H9 (cell line): ENCODE measurements around the gene ASH1L. TPM values are rescaled to one million over a fixed set of nuclear protein-coding genes. Genes with fewer than 3 reads are reported as not detected.
A peak's percentile ranks its signal among the peaks of the same experiment; 100 is the strongest.

Experiments
- DNase-seq: peaks from one replicate; pipeline ENCODE4 v3.0.0-alpha.2; 2017
- H2AFZ ChIP-seq: one replicate; pipeline ENCODE4 v1.6.1; 2013; ENCODE audit warnings: mild to moderate bottlenecking, low read length, control low read depth, moderate library complexity
- H2AK5ac ChIP-seq: 2 replicates; pipeline ENCODE4 v1.6.1; 2013; ENCODE audit warnings: low read length, control low read depth, mixed read lengths; ENCODE audit not compliant: insufficient read length
- H2BK120ac ChIP-seq: one replicate; pipeline ENCODE4 v1.6.1; 2013; ENCODE audit warnings: low read depth, mild to moderate bottlenecking, low read length, control low read depth, inconsistent platforms; ENCODE audit not compliant: poor library complexity, severe bottlenecking
- H2BK12ac ChIP-seq: 2 replicates; pipeline ENCODE4 v1.6.1; 2013; ENCODE audit warnings: low read length, control low read depth, mixed read lengths, low read depth; ENCODE audit not compliant: insufficient read length
- H2BK15ac ChIP-seq: 2 replicates; pipeline ENCODE4 v1.6.1; 2013; ENCODE audit warnings: low read depth, low read length, control low read depth
- H2BK20ac ChIP-seq: one replicate; pipeline ENCODE4 v1.6.1; 2013; ENCODE audit warnings: low read depth, mild to moderate bottlenecking, low read length, control low read depth, inconsistent platforms; ENCODE audit not compliant: poor library complexity, severe bottlenecking
- H2BK5ac ChIP-seq: 2 replicates; pipeline ENCODE4 v1.6.1; 2013; ENCODE audit warnings: low read length, control low read depth, mixed read lengths; ENCODE audit not compliant: insufficient read length
- H3K14ac ChIP-seq: 2 replicates; pipeline ENCODE4 v1.6.1; 2013; ENCODE audit warnings: low read length, control low read depth; ENCODE audit not compliant: insufficient read depth
- H3K18ac ChIP-seq: 2 replicates; pipeline ENCODE4 v1.6.1; 2013; ENCODE audit warnings: low read depth, mild to moderate bottlenecking, mixed read lengths, low read length, control low read depth; ENCODE audit not compliant: insufficient read length
- H3K23ac ChIP-seq: 2 replicates; pipeline ENCODE4 v1.6.1; 2013; ENCODE audit warnings: low read length, control low read depth, mixed read lengths, low read depth; ENCODE audit not compliant: insufficient read length
- H3K23me2 ChIP-seq: 2 replicates; pipeline ENCODE4 v1.6.1; 2013; ENCODE audit warnings: low read depth, mild to moderate bottlenecking, mixed read lengths, low read length, control low read depth; ENCODE audit not compliant: insufficient read length, poor library complexity, severe bottlenecking
- H3K27ac ChIP-seq: 2 replicates; pipeline ENCODE4 v1.5.1; 2013; ENCODE audit warnings: low read length, control low read depth, mixed read lengths, low read depth; ENCODE audit not compliant: insufficient read length
- H3K27me3 ChIP-seq: 2 replicates; pipeline ENCODE4 v1.6.1; 2013; ENCODE audit warnings: low read length, control low read depth, inconsistent platforms; ENCODE audit not compliant: insufficient read depth
- H3K4ac ChIP-seq: 2 replicates; pipeline ENCODE4 v1.6.1; 2013; ENCODE audit warnings: low read depth, mild to moderate bottlenecking, control low read depth, inconsistent platforms, low read length, moderate library complexity
- H3K4me1 ChIP-seq: 2 replicates; pipeline ENCODE4 v1.6.1; 2013; ENCODE audit warnings: low read length, control low read depth, inconsistent platforms; ENCODE audit not compliant: insufficient read depth
- H3K4me2 ChIP-seq: 2 replicates; pipeline ENCODE4 v1.6.1; 2013; ENCODE audit warnings: low read length, control low read depth, mixed read lengths; ENCODE audit not compliant: insufficient read length, insufficient read depth
- H3K56ac ChIP-seq: 2 replicates; pipeline ENCODE4 v1.6.1; 2013; ENCODE audit warnings: low read depth, mild to moderate bottlenecking, mixed read lengths, low read length, control low read depth; ENCODE audit not compliant: insufficient read length
- H3K79me1 ChIP-seq: 2 replicates; pipeline ENCODE4 v1.6.1; 2013; ENCODE audit warnings: low read depth, mild to moderate bottlenecking, moderate library complexity, low read length, control low read depth, inconsistent platforms; ENCODE audit not compliant: insufficient read depth, poor library complexity, severe bottlenecking
- H3K79me2 ChIP-seq: 2 replicates; pipeline ENCODE4 v1.6.1; 2013; ENCODE audit warnings: low read length, control low read depth, inconsistent platforms; ENCODE audit not compliant: insufficient read depth
- H3K9ac ChIP-seq: 2 replicates; pipeline ENCODE4 v1.6.1; 2013; ENCODE audit warnings: low read length, control low read depth, mixed read lengths; ENCODE audit not compliant: insufficient read length; ENCODE audit errors: extremely low read depth
- H3K9me3 ChIP-seq: one replicate; pipeline ENCODE4 v1.6.1; 2013; ENCODE audit warnings: low read depth, low read length, inconsistent platforms; ENCODE audit not compliant: control insufficient read depth
- H3T11ph ChIP-seq: one replicate; pipeline ENCODE4 v1.6.1; 2013; ENCODE audit warnings: mild to moderate bottlenecking, low read length, control low read depth, inconsistent platforms
- H4K20me1 ChIP-seq: one replicate; pipeline ENCODE4 v1.6.1; 2013; ENCODE audit not compliant: control insufficient read depth, insufficient read length, insufficient read depth
- H4K5ac ChIP-seq: 2 replicates; pipeline ENCODE4 v1.6.1; 2013; ENCODE audit warnings: low read depth, mild to moderate bottlenecking, mixed read lengths, low read length, control low read depth; ENCODE audit not compliant: insufficient read length
- H4K8ac ChIP-seq: replicated peaks from 2 replicates; pipeline ENCODE4 v1.6.1; 2013; ENCODE audit warnings: low read length, control low read depth, mixed read lengths, low read depth; ENCODE audit not compliant: insufficient read length
- H4K91ac ChIP-seq: 2 replicates; pipeline ENCODE4 v1.6.1; 2013; ENCODE audit warnings: low read depth, mild to moderate bottlenecking, moderate library complexity, mixed read lengths, low read length, control low read depth; ENCODE audit not compliant: insufficient read length
- H3K27ac Mint-ChIP-seq, 3 experiments: 2 replicates in 2 of 3; 3 replicates in 1 of 3; pipeline ENCODE4 v1.8.0; 2020 to 2021; ENCODE audit warnings: mixed read lengths in 3 of 3, mild to moderate bottlenecking in 1 of 3, moderate library complexity in 1 of 3
- H3K27me3 Mint-ChIP-seq: 2 replicates; pipeline ENCODE4 v1.8.0; 2021; ENCODE audit warnings: low read depth, mild to moderate bottlenecking, moderate library complexity, mixed read lengths
- H3K36me3 Mint-ChIP-seq, 3 experiments: 2 replicates in 2 of 3; 3 replicates in 1 of 3; pipeline ENCODE4 v1.8.0; 2020 to 2021; ENCODE audit warnings: low read depth in 3 of 3, mixed read lengths in 3 of 3; ENCODE audit not compliant: insufficient read depth in 1 of 3
- H3K4me1 Mint-ChIP-seq, 2 experiments: 2 replicates each; pipeline ENCODE4 v1.8.0; 2020; ENCODE audit warnings: mixed read lengths in 2 of 2
- H3K4me3 Mint-ChIP-seq, 2 experiments: 2 replicates in 1 of 2; 3 replicates in 1 of 2; pipeline ENCODE4 v1.8.0; 2020 to 2021; ENCODE audit warnings: mild to moderate bottlenecking in 2 of 2, mixed read lengths in 2 of 2, moderate library complexity in 1 of 2
- H3K9me3 Mint-ChIP-seq, 2 experiments: 2 replicates in 1 of 2; 3 replicates in 1 of 2; pipeline ENCODE4 v1.8.0; 2020; ENCODE audit warnings: mild to moderate bottlenecking in 2 of 2, mixed read lengths in 2 of 2, moderate library complexity in 1 of 2
- whole genome bisulfite sequencing: extraction: QIAGEN DNeasy Blood & Tissue Kit; methylation state at CpG from one replicate; pipeline ENCODE4 v1.1.7; 2013; ENCODE audit warnings: missing lambda C conversion rate, low lambda C conversion rate, mixed read lengths; ENCODE audit not compliant: insufficient read length; ENCODE audit errors: extremely low coverage; 5-methylcytosine and 5-hydroxymethylcytosine counted together
- total RNA-seq: library from RNA; stranded (reverse); gene quantifications from 2 replicates; pipeline ENCODE4 v1.2.1, GENCODE V29; 2021
- TF ChIP-seq, protein P1 (sequence below): fragments of 200-600 bp; sonication (generic); conservative IDR thresholded peaks from 3 replicates; pipeline ENCODE4 v1.8.0; 2021; ENCODE audit warnings: antibody characterized with exemption, mild to moderate bottlenecking

ASH1L gene
- total RNA-seq, 1 experiment from 2014 or later: 32.8 TPM

DNA sequence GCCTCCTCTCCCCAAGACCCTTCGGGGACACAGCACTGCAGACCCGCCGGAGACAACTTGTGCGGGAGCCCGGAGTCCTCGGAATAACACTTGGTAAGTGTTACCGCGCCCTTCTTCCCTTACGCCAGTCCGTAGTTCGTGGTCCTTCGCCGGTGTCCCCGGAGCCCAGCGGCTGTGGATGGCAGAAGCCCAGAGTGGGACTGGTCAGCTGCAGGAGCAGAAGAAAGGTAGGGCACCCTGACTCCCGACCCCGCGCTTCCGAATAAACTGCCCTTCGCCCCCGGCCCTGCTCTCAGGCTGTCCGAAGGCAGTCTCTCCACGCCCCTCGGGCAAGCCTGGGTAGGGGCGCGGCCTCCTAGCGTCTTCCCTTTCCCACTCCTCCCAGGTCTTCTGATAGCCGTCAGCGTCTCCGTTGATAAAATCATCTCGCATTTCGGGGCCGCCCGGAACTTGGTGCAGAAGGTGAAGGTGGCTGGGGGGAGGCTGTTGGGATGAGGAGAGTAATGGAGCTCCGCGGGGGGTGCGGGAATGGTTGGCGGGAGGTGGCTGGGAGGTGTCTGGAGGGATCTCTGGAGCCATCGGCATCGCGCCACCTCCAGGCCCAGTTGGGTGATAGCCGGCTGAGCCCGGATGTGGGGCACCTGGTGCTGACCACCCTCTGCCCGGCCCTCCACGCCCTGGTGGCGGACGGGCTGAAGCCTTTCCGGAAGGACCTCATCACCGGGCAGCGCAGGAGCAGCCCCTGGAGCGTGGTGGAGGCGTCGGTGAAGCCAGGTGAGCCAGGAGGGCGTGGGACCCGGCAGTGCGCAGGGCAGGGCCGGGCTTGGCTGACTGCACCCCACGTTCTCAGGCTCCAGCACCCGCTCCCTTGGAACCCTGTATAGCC is 237.6 kb downstream of the ASH1L start:
- peak overlapping the region; percentile 93 to 96 for H3K4me3 Mint-ChIP-seq
- H3K79me2 ChIP-seq: no peaks in the 10 kb centered on the region
- peaks cover 4 to 35% (median 33%) of the 10 kb centered on the region in 3 experiments; a peak in 6 of 7 replicates for H3K36me3 Mint-ChIP-seq
- no peaks in the 10 kb centered on the region for H4K20me1 ChIP-seq
- no peaks in the 10 kb centered on the region for H3K27me3 ChIP-seq
- H3K4ac ChIP-seq: no peak overlapping the region
- no peak overlapping the region for H3K18ac ChIP-seq
- H3K4me1 Mint-ChIP-seq: peaks cover 31 to 32% of the 10 kb centered on the region in 2 experiments
- peaks cover 2% of the 10 kb centered on the region; the same call in 1 of the 2 replicates for H3K4me1 ChIP-seq
- H2BK12ac ChIP-seq: no peak overlapping the region
- peak; percentile 89 for DNase-seq
- H2BK20ac ChIP-seq: no peak overlapping the region
- no peaks in the 10 kb centered on the region; the same call in 1 of the 2 replicates for H3K27me3 Mint-ChIP-seq
- H4K5ac ChIP-seq: no peak overlapping the region
- WGBS: no CpG with 5 or more reads among the region's 59 CpGs
- no peaks in the 10 kb centered on the region for H3K9me3 ChIP-seq
- H3K9me3 Mint-ChIP-seq: no peaks in the 10 kb centered on the region
- H3T11ph ChIP-seq: no peak overlapping the region
- no peaks in the 10 kb centered on the region for H3K79me1 ChIP-seq
- H2AK5ac ChIP-seq: no peak overlapping the region
- peaks cover 31% of the 10 kb centered on the region for H3K23me2 ChIP-seq
- H3K4me2 ChIP-seq: peak overlapping the region; percentile 68
- no peak overlapping the region for H3K23ac ChIP-seq
- H2BK15ac ChIP-seq: no peak overlapping the region
- H3K14ac ChIP-seq: no peak overlapping the region; the same call in 1 of the 2 replicates
- no peak overlapping the region for H4K91ac ChIP-seq
- no peak overlapping the region for H2BK5ac ChIP-seq
- H4K8ac ChIP-seq: no peak overlapping the region
- no peak overlapping the region for H2BK120ac ChIP-seq
- no peak overlapping the region for H2AFZ ChIP-seq
- H3K56ac ChIP-seq: no peak overlapping the region
- TF ChIP-seq, protein P1, sequence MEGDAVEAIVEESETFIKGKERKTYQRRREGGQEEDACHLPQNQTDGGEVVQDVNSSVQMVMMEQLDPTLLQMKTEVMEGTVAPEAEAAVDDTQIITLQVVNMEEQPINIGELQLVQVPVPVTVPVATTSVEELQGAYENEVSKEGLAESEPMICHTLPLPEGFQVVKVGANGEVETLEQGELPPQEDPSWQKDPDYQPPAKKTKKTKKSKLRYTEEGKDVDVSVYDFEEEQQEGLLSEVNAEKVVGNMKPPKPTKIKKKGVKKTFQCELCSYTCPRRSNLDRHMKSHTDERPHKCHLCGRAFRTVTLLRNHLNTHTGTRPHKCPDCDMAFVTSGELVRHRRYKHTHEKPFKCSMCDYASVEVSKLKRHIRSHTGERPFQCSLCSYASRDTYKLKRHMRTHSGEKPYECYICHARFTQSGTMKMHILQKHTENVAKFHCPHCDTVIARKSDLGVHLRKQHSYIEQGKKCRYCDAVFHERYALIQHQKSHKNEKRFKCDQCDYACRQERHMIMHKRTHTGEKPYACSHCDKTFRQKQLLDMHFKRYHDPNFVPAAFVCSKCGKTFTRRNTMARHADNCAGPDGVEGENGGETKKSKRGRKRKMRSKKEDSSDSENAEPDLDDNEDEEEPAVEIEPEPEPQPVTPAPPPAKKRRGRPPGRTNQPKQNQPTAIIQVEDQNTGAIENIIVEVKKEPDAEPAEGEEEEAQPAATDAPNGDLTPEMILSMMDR: peak; percentile 76
- H3K27ac ChIP-seq: no peak overlapping the region
- peak overlapping the region; percentile 28 for H3K9ac ChIP-seq
- peak overlapping the region; percentile 58 to 93 (median 72); a peak in 2 of 7 replicates for H3K27ac Mint-ChIP-seq
